ENCODE data around the gene MARVELD1.
A peak's percentile ranks its signal among the peaks of the same experiment; 100 is the strongest.

The MARVELD1 gene

GRCh38 chr10:97755718-97756117 lies 42.2 kb downstream of the MARVELD1 start:
- no peak for DNase-seq (ENCODE audit: low spot score)

GRCh38 chr10:97757471-97757870 lies 43.9 kb downstream of the MARVELD1 start:
- DNase-seq (ENCODE audit: low spot score): no peak

GRCh38 chr10:97759158-97759887 lies 45.8 kb downstream of the MARVELD1 start:
- DNase-seq (ENCODE audit: low spot score): peak; percentile 95

- DNase-seq (ENCODE audit: low spot score): no peak
Measured at GRCh38 chr10:97759946-97760345, 46.4 kb downstream of the MARVELD1 start.

- no peak for DNase-seq (ENCODE audit: low spot score)
Measured at GRCh38 chr10:97760461-97761257, 47.1 kb downstream of the MARVELD1 start.

GRCh38 chr10:97761331-97761865 lies 47.9 kb downstream of the MARVELD1 start:
- no peak for DNase-seq (ENCODE audit: low spot score)

- DNase-seq (ENCODE audit: low spot score): no peak
Measured at GRCh38 chr10:97762056-97762455, 48.5 kb downstream of the MARVELD1 start.

- DNase-seq (ENCODE audit: low spot score): peak; percentile 49
Measured at GRCh38 chr10:97762816-97763215, 49.3 kb downstream of the MARVELD1 start.

GRCh38 chr10:97763411-97763810 lies 49.9 kb downstream of the MARVELD1 start:
- no peak for DNase-seq (ENCODE audit: low spot score)

GRCh38 chr10:97763947-97764346 lies 50.4 kb downstream of the MARVELD1 start:
- no peak for DNase-seq (ENCODE audit: low spot score)

- no peak for DNase-seq (ENCODE audit: low spot score)
Measured at GRCh38 chr10:97764519-97764931, 51.0 kb downstream of the MARVELD1 start.

- no peak for DNase-seq (ENCODE audit: low spot score)
Measured at GRCh38 chr10:97765201-97765600, 51.7 kb downstream of the MARVELD1 start.

GRCh38 chr10:97766106-97766810 lies 52.7 kb downstream of the MARVELD1 start:
- DNase-seq (ENCODE audit: low spot score): no peak

- DNase-seq (ENCODE audit: low spot score): no peak
Measured at GRCh38 chr10:97766996-97767924, 53.7 kb downstream of the MARVELD1 start.
